OCI-LY3 (cell line): Measurements from ENCODE around the gene WDR20.

ENCODE experiments used
- EZH2phosphoT487 ChIP-seq: fragments of 200-600 bp; shearing (Covaris generic); IDR thresholded peaks from 2 replicates; pipeline ENCODE4 v1.6.1; 2018; ENCODE audit warnings: antibody characterized with exemption, mixed run types, low read depth
- TF ChIP-seq, protein P1 (sequence below): fragments of 200-600, 300-600 bp; sonication (generic); IDR thresholded peaks from 2 replicates; pipeline ENCODE4 v1.5.1; 2014; ENCODE audit warnings: antibody characterized with exemption, low read length, low read depth

- TF ChIP-seq, protein P1, sequence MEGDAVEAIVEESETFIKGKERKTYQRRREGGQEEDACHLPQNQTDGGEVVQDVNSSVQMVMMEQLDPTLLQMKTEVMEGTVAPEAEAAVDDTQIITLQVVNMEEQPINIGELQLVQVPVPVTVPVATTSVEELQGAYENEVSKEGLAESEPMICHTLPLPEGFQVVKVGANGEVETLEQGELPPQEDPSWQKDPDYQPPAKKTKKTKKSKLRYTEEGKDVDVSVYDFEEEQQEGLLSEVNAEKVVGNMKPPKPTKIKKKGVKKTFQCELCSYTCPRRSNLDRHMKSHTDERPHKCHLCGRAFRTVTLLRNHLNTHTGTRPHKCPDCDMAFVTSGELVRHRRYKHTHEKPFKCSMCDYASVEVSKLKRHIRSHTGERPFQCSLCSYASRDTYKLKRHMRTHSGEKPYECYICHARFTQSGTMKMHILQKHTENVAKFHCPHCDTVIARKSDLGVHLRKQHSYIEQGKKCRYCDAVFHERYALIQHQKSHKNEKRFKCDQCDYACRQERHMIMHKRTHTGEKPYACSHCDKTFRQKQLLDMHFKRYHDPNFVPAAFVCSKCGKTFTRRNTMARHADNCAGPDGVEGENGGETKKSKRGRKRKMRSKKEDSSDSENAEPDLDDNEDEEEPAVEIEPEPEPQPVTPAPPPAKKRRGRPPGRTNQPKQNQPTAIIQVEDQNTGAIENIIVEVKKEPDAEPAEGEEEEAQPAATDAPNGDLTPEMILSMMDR, result no peak
- no peak for TF ChIP-seq EZH2phosphoT487
Measured at GRCh38 chr14:102183886-102184285, 44.2 kb downstream of the WDR20 start.
